22Rv1 (cell line): ENCODE results near the gene ADAMTS16.

Experiments used
- H3K27ac ChIP-seq: fragments of 450-650 bp; 2 replicates; pipeline ENCODE4 v1.5.1; 2017
- ZFX ChIP-seq: fragments of 450-650 bp; IDR thresholded peaks from 2 replicates; pipeline ENCODE4 v1.6.1; 2017; ENCODE audit warnings: antibody characterized with exemption, borderline replicate concordance
- TF ChIP-seq, protein P1 (sequence below): fragments of 450-650 bp; IDR thresholded peaks from 2 replicates; pipeline ENCODE4 v1.5.1; 2017; ENCODE audit warnings: mild to moderate bottlenecking

ADAMTS16 gene

DNA sequence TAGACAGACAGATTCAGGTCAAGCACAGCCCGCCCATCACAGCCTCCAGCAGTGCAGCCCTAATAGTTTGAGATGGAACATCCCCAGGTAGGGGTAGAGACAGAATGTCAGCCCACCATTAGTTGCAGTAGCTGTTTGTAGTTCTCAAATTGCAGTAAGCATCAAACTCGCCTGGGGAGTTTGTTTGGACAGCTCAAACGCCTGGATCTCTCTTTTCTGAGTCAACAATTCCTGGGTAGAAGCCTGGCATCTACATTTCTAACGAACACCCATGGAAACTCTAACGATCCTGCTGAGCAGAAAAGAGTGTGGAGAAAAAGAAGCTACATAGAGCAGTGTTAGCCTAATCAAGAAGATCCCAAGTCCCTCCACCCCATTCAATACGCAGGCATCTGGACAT, 59.4 kb downstream of the ADAMTS16 start:
- H3K27ac ChIP-seq = no peak overlapping the region
- no peak for TF ChIP-seq ZFX
- TF ChIP-seq, protein P1, sequence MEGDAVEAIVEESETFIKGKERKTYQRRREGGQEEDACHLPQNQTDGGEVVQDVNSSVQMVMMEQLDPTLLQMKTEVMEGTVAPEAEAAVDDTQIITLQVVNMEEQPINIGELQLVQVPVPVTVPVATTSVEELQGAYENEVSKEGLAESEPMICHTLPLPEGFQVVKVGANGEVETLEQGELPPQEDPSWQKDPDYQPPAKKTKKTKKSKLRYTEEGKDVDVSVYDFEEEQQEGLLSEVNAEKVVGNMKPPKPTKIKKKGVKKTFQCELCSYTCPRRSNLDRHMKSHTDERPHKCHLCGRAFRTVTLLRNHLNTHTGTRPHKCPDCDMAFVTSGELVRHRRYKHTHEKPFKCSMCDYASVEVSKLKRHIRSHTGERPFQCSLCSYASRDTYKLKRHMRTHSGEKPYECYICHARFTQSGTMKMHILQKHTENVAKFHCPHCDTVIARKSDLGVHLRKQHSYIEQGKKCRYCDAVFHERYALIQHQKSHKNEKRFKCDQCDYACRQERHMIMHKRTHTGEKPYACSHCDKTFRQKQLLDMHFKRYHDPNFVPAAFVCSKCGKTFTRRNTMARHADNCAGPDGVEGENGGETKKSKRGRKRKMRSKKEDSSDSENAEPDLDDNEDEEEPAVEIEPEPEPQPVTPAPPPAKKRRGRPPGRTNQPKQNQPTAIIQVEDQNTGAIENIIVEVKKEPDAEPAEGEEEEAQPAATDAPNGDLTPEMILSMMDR = no peak

DNA sequence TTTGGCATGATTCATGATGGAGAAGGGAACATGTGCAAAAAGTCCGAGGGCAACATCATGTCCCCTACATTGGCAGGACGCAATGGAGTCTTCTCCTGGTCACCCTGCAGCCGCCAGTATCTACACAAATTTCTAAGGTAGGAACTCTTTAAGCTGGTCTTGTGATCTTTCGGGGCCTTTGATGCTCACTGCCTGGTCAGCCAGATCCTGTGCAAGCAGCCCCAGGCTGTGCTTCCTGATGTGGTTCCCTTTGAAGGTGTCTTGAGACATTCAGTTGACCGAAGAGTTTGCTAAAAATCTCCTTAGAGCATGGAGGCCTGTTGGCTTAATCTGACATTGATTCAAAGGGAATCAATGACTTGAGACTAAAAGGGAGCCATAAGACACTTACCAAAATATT, 60.0 kb downstream of the ADAMTS16 start:
- H3K27ac ChIP-seq = no peak overlapping the region
- no peak for TF ChIP-seq ZFX
- TF ChIP-seq, protein P1 = no peak

DNA sequence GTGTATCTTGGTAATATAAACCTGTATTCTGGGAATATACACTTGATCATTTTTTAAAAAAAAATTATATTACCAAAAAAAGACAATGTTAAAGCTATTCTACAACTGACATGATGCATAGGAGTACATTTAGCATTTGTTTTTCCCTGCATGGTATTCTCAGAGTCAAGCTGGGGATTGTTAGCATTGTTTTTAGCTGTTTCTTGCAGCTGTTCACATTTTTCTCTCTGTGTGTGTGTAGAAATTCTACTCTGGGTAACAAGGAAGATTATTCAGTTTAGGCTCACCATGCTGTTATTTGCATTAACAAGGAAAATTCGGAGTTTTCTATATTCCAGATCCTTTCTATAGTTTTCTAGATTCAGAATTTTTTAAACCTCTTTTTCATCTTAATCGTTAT, 62.2 kb downstream of the ADAMTS16 start:
- no peak overlapping the region for H3K27ac ChIP-seq

DNA sequence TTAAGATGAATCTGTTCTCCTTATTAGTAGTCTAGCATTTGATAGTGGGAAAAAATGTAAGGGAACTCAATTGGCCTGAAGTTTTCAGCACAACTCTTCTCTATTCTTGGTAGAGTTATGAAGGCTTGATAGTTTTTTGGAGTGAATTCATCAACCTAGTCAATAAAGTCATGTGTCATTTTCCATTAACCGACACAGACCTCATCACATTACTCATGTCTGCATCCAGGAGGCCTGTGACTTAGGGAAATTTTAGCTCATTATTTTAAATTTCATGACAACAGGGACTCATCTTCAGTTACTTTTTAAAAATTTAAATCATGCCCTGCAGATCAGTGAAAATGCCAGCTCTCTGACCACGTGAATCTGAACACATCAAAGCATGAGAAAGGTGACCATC, 63.3 kb downstream of the ADAMTS16 start:
- TF ChIP-seq, protein P1 = no peak
- no peak for TF ChIP-seq ZFX

More for the DNA sequence above, 62.2 kb downstream of the ADAMTS16 start:
- TF ChIP-seq, protein P1 = no peak
- no peak for TF ChIP-seq ZFX

DNA sequence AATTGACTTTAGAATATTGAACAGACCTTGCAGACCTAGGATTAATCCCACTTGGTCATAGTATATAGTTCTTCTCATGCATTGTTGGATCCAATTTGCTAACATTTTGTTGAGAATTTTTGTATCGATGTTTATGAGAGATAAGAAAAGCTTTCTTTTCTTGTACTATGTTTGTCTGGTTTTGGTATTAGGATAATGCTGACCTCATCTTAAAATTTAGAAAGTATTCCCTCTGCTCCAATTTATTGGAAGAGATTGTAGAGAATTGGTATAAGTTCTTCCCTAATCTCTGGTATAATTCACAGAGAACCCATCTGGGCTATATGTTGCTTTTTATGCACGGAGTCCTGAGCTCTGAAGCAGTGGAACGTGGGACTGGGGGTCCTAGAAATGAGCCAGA, 67.7 kb downstream of the ADAMTS16 start:
- no peak overlapping the region for H3K27ac ChIP-seq
- no peak for TF ChIP-seq ZFX
- TF ChIP-seq, protein P1 = no peak

More for the DNA sequence above, 63.3 kb downstream of the ADAMTS16 start:
- no peak overlapping the region for H3K27ac ChIP-seq

DNA sequence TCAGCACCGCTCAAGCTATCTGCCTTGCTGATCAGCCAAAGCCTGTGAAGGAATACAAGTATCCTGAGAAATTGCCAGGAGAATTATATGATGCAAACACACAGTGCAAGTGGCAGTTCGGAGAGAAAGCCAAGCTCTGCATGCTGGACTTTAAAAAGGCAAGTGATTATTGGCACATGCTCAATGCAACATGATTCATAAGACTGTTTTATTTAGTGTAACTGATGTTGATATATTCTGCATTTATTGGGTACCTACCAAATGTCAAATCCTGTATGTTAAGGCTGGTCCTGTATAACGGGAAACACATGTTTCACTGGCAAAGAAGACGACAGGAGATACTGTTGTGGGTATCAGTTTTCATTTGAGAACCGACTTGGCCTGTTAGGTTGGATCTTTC, 69.0 kb downstream of the ADAMTS16 start:
- TF ChIP-seq ZFX = no peak
- H3K27ac ChIP-seq = no peak overlapping the region

DNA sequence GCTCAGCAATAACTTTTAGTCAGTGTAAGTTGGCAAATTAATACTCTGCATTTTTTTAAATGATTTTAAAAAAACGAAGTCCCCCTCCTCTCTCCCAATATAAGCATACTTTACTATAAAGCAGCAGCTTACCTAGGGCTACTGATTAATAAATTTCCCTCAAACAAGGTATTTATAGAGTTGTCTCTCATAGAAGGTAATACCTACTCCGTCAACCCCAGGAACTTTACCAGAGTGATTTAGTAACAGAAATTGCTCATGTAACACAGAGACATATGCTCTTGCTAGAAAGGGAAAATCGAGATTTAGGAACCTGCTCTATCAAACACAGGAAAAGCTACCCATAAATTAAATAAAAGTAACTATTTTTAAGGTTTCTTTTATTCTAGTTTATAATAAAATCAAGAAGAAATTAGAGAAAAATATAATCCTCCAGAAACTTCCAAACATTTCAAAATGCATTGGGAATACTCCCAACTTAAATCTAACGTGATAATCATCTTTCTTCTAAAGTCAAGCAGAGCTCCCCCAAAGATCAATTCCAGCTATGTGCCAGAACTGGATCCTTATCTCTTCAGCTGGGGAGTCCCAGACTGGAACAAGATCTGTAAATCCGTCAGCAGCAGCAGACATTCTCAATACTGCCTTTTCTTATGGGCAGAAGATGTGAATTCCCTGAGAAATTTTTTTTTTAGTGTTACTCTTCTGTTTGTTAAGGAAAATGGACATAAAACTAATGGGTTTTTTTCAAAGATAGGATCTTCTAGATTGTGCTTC, 69.6 kb downstream of the ADAMTS16 start:
- H3K27ac ChIP-seq = no peak overlapping the region
- TF ChIP-seq, protein P1 = no peak
- TF ChIP-seq ZFX = no peak

DNA sequence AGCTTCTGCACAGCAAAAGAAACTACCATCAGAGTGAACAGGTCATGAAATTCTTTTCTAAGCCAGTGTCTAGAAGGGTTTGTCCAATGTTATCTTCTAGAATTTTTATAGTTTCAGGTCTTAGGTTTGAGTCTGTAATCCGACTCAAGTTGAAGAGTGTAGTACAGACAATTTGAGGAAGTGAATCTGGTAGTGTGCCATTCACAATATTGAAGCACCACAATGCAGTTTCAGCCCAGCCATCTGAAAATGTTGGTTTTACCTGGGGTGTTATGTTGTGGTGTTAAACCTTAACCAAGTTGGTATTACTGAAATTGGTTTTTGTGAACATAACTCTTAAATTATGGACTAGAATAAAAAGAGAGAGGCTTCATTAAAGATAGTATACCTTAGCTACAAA, 77.2 kb downstream of the ADAMTS16 start:
- H3K27ac ChIP-seq = no peak overlapping the region
- no peak for TF ChIP-seq ZFX
- TF ChIP-seq, protein P1 = no peak
